NCI-H187 treated with DMSO at 0.1 percent for 48 hours (cell line): Measurements from ENCODE around the gene CACNA1D.
A peak's percentile ranks its signal among the peaks of the same experiment; 100 is the strongest.

Experiments
- DNase-seq: peaks from one replicate; lab custom pipeline; 2025; lab: John Stamatoyannopoulos, UW

CACNA1D gene

GRCh38 chr3:53495520-53496391 lies 1.3 kb downstream of the CACNA1D start:
- DNase-seq: peak; percentile 7

DNA sequence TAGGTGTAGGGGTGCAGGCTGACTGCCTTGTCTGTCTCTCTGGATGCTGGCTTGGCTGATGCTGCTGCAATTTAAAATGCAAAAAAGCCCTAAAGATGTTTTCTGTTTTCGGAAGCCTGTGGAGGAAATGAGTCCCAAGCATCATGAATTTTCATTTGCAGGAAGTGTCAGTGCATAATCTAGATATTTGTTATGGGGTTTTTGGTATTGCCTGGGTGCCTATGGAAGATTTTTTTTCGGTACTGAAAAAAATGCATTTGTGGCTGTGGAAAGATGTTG lies 1.9 kb downstream of the CACNA1D start:
- DNase-seq: no peak

DNA sequence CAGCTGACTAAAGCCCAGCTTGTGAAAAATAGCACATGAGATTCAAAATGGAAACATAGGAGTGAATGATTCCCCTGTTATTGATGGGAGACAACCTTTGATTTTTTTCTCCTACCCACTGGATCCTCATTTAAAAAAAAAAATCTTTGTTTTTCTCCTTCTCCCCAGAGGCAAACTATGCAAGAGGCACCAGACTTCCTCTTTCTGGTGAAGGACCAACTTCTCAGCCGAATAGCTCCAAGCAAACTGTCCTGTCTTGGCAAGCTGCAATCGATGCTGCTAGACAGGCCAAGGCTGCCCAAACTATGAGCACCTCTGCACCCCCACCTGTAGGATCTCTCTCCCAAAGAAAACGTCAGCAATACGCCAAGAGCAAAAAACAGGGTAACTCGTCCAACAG lies 2.6 kb downstream of the CACNA1D start:
- no peak for DNase-seq

GRCh38 chr3:53498806-53499641 lies 4.6 kb downstream of the CACNA1D start:
- no peak for DNase-seq

GRCh38 chr3:53500165-53500777 lies 5.9 kb downstream of the CACNA1D start:
- DNase-seq: no peak

DNA sequence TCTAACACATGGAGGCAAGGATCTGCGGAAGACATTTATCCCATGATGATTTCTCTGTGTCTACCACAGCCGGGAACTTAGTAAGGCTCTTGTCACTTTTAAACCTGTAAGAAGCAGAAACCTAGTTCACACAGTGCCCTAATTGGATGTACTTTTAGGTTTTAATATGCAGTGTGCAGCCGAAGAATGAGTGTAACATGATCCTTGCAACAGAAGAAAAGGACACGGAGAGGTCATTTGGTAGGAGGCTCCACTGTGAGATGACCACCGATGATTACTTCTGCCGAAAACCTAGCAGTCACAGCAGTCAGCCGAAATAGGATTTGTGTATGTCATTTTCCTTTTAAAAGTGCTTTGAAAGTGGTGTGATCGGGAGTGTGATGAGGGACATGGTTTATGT lies 6.8 kb downstream of the CACNA1D start:
- no peak for DNase-seq

DNA sequence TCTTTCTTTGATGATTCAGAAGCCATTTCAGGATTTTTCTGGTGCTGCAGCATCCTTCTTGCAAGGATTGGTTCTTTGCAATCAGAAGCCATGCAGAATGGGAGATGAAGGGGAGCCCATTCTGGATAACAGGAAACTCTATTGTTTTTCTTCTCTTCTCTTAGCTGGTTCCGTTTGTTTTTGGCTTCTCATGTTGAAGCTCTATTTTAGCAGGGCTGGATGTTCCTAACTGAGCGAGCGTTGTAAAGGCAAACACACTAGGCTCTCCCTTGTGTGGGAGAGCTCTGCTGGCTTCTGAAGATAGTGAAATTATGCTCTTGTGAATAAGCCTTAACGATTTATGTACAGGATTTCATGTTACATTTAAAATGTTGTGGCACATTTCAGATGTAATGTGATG lies 8.3 kb downstream of the CACNA1D start:
- no peak for DNase-seq

GRCh38 chr3:53503195-53503594 lies 8.8 kb downstream of the CACNA1D start:
- no peak for DNase-seq

- DNase-seq: no peak
Observed at GRCh38 chr3:53506110-53506762, 11.8 kb downstream of the CACNA1D start.

- no peak for DNase-seq
Observed at GRCh38 chr3:53506763-53507145, 12.3 kb downstream of the CACNA1D start.

- DNase-seq: no peak
Observed at GRCh38 chr3:53509494-53509893, 15.1 kb downstream of the CACNA1D start.

DNA sequence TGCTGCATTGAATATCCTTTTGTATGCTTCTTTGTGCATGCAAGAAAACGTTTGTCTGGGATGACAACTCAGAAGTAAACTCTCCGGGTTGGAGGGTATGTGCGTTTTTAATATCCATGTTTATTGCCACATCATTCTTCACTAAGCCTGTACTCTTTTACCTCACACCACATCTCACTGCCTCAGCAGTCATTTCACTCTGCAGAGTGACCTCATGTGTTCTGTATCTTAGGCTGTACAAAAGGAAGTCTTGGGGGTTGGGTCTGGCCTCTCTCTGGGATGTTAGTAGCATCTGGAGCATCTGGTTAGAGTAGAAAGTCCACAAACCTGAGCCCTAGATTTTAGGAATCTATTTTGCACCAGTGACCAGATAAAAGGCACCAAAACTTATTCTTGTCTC lies 16.1 kb downstream of the CACNA1D start:
- no peak for DNase-seq

- DNase-seq: no peak
Observed at GRCh38 chr3:53511246-53511645, 16.8 kb downstream of the CACNA1D start.

- DNase-seq: no peak
Observed at GRCh38 chr3:53513556-53514190, 19.3 kb downstream of the CACNA1D start.

- no peak for DNase-seq
Observed at GRCh38 chr3:53516339-53516738, 21.9 kb downstream of the CACNA1D start.

GRCh38 chr3:53518495-53518981 lies 24.1 kb downstream of the CACNA1D start:
- no peak for DNase-seq

GRCh38 chr3:53519065-53519709 lies 24.8 kb downstream of the CACNA1D start:
- no peak for DNase-seq

GRCh38 chr3:53523346-53523745 lies 28.9 kb downstream of the CACNA1D start:
- no peak for DNase-seq

GRCh38 chr3:53524566-53524965 lies 30.2 kb downstream of the CACNA1D start:
- DNase-seq: no peak

DNA sequence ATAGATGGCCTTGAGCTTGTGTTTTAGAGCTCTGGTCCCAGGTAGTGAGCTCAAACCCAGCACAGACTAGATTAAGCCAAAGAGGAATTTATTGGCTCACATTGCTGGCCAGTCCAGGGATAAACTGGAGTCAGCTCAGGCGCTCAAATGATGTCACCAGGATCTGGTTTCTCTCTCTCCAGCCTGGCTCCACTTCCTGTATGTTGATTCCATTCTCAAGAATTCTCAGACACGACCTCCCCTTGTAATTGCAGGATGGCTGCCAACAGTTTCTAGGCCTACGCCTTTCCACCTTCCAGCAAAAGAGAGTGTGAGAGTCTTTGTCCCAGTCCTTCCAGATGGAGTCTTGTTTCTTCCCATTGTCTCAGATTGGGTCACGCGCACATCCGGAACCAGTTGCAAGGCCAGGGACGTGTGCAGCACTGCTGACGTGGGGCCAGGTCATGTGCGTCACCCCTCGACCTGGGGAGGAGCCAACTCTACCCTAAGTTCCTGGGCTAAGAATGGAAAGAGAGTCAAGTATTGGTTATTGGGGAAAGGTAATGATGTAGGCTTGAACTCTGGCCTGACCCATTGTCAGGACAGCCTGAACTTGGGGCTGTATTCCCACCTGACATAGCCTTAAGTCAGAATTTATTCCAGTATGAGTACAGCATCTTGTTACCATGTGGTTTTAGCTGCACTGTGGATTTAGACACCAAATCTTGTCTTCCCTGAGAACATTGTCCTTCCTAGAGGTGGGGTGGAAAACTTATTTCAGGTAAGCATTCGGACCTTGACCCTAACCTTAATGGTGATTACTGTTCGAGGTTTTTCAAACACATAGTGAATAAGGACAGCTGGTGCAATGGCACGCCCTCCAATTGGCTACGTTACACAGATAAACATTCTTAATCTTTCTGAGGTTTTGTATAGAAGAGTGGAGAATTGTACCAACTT lies 31.6 kb downstream of the CACNA1D start:
- no peak for DNase-seq
